Metanephros (tissue), 2 donors: ENCODE data around the gene DUT. TPM values are rescaled to one million over a fixed set of nuclear protein-coding genes. Genes with fewer than 3 reads are reported as not detected.

Experiments
- small RNA-seq: library from RNA; depleted of rRNA; stranded (forward); fragments of <200 nt; gene quantifications from one replicate; pipeline ENCODE3, GENCODE V24; 2014; ENCODE audit warnings: low replicate concordance
- total RNA-seq: library from RNA; depleted of rRNA; stranded (reverse); fragments of >200 nt; gene quantifications from one replicate; pipeline ENCODE4 v1.2.3, GENCODE V29; 2014

DUT gene
- 97.3 TPM for total RNA-seq

DNA sequence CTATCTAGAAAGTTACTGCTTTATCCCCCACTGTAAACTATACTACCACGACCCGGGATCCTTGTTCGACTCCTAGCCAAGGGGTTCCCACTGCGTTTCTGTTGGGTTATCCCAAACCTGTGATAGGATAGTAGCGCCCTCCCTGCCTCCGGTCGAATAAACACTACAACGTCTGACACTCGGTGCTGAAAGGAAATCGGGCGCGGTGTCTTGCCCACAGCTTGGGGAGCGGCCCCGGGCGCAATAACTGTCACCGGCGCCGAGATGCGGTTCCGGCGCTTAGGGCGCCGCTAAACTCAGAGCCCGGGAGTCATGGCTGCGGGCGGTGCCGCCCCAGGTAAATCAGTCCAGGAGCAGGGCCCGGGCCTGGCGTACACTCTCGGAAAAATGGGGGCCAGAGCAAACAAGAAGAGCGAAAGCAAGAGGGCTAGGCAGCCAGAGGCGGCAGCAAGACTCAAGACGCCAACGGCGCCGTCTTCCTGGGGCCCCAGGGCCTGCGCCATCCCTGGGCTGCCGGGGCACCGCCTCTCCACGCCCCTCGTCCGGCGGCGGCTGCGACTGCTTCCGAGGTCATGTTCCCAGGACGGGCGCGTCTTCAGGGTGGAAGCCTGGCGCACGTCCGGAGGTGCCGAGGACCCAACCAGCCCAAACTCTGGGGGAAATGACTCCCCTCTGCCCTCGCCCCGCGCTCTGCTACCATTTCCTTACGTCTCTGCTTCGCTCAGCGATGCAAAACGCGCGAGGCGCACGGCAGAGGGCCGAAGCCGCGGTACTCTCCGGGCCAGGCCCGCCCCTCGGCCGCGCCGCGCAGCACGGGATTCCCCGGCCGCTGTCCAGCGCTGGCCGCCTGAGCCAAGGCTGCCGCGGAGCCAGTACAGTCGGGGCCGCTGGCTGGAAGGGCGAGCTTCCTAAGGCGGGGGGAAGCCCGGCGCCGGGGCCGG, at the start of gene DUT:
Gene DUT, plus strand, starts transcription at position 575 of the 941 bp plus-strand sequence. Its CDS starts 87 bp downstream, at position 662.

Small RNA genes lying within 50 kb of the gene (small RNA-seq; reads per million reads assigned to genes)
- not detected for gene RF00019

Other genes with a start within 250 kb of the DUT start
- gene SLC24A5, start 210.4 kb upstream of the DUT start, total RNA-seq, result 0.18 TPM
- gene MYEF2, start 153.1 kb upstream of the DUT start, total RNA-seq, result 33.2 TPM
- gene CTXN2, start 139.8 kb upstream of the DUT start, total RNA-seq, result not detected
- 578 TPM for gene SLC12A1, start 125.1 kb upstream of the DUT start, total RNA-seq